A673 (cell line): ENCODE results near the gene SHISA2.

Experiments used
- CTCF ChIP-seq: fragments of 300-800, 200-600 bp; sonication (generic); conservative IDR thresholded peaks from 2 replicates; pipeline ENCODE4 v1.5.1; 2017; ENCODE audit warnings: low read depth, mild to moderate bottlenecking, antibody characterized with exemption, low read length, moderate library complexity, mixed read lengths
- EZH2 ChIP-seq: fragments of 200-600 bp; sonication (generic); IDR thresholded peaks from 2 replicates; pipeline ENCODE4 v1.6.1; 2017; ENCODE audit warnings: borderline replicate concordance, low read depth, mild to moderate bottlenecking, mixed read lengths, antibody characterized with exemption, low read length; ENCODE audit not compliant: poor library complexity, severe bottlenecking

DNA sequence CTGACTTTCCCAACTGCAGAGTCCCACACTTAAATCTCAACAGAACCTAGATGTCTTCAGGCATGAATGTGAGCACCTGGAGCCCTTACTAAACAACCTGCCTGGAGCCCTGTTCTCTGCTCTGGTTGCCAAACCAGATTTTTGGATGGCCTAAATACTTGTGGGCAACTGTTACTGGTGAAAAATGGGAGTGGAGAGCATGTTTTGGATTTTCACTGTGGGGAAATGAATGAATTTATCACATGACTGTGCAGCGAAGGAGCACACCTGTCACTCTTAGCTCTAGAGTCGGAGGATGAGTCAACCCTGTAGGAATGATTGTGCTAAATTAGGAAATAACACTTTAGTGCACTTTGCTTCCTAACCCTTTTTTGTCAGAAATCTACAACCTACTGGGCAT lies 30.3 kb downstream of the SHISA2 start:
- TF ChIP-seq CTCF, result no peak
- TF ChIP-seq EZH2, result no peak
